ENCODE measurements around the gene SEMA4G.

The SEMA4G gene

GRCh38 chr10:100998991-100999741 is 29.9 kb downstream of the SEMA4G start:
- TF ChIP-seq CTCF (IDR thresholded peaks at IDR 0.05; ENCODE audit: low read depth, low read length), result peak; percentile 81

GRCh38 chr10:100999742-101000126 is 30.4 kb downstream of the SEMA4G start, which contains the start of gene LZTS2:
TSS of gene LZTS2 (plus strand) at chr10:100999808. CDS start at chr10:101002539, 2,731 bp downstream.
- no peak for TF ChIP-seq CTCF (IDR thresholded peaks at IDR 0.05; ENCODE audit: low read depth, low read length)
- H3K4me3 ChIP-seq (ENCODE audit: low read depth, low read length), result peak within 1 kb of the TSS; percentile 91

More at GRCh38 chr10:100998991-100999741, 29.9 kb downstream of the SEMA4G start:
- peak overlapping the region; percentile 91 for H3K4me3 ChIP-seq (ENCODE audit: low read depth, low read length)

- no peak for TF ChIP-seq CTCF (IDR thresholded peaks at IDR 0.05; ENCODE audit: low read depth, low read length)
- peak overlapping the region; percentile 91 for H3K4me3 ChIP-seq (ENCODE audit: low read depth, low read length)
These were observed 31.0 kb downstream of the SEMA4G start for GRCh38 chr10:101000127-101000914.

- TF ChIP-seq CTCF (IDR thresholded peaks at IDR 0.05; ENCODE audit: low read depth, low read length), result no peak
- peak overlapping the region; percentile 91 for H3K4me3 ChIP-seq (ENCODE audit: low read depth, low read length)
These were observed 31.8 kb downstream of the SEMA4G start for GRCh38 chr10:101000915-101001658.

DNA sequence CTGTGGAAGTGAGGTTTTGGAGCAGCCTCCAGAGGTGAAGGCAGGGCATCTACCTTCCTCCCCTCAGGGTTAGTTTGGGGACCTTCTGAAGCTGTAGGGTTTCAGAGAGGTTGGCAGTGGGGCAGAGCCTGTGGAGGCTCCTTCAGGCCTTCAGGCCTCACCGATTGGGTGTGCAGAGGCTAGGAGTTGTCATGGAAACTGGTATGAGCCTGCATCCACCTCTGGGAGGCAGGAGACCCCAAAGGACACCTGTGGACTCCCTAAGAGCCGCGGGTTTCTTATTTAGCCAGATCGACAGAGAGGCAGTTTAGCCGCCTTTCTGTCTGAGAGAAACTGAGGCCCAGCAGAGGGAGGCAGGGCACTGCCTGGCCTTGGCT is 32.3 kb downstream of the SEMA4G start:
- peak overlapping the region; percentile 91 for H3K4me3 ChIP-seq (ENCODE audit: low read depth, low read length)
- no peak for TF ChIP-seq CTCF (IDR thresholded peaks at IDR 0.05; ENCODE audit: low read depth, low read length)

DNA sequence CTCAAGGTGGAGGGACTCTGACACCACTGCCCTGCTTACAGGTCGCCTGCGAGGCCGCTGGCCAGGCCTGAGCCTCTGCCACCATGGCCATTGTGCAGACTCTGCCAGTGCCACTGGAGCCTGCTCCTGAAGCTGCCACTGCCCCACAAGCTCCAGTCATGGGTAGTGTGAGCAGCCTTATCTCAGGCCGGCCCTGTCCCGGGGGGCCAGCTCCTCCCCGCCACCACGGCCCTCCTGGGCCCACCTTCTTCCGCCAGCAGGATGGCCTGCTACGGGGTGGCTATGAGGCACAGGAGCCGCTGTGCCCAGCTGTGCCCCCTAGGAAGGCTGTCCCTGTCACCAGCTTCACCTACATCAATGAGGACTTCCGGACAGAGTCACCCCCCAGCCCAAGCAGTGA is 33.2 kb downstream of the SEMA4G start:
- no peak for TF ChIP-seq CTCF (IDR thresholded peaks at IDR 0.05; ENCODE audit: low read depth, low read length)
- peak overlapping the region; percentile 91 for H3K4me3 ChIP-seq (ENCODE audit: low read depth, low read length)
